GM23338 (cell line): Measurements from ENCODE around the gene OR52W1.

ENCODE experiments used
- CREB1 ChIP-seq: fragments of 250-450 bp; sonication (Bioruptor Pico); IDR thresholded peaks from 2 replicates; pipeline ENCODE4 v1.5.0; 2020; ENCODE audit warnings: low read depth, mild to moderate bottlenecking, moderate library complexity
- CTCF ChIP-seq, 2 experiments: fragments of 200-600 bp in 1 of 2; sonication (generic) in 1 of 2; conservative IDR thresholded peaks; 2 replicates each; pipeline versions ENCODE4 v1.5.1 to v1.6.1; 2016 to 2017; ENCODE audit warnings: antibody characterized with exemption in 2 of 2, low read depth in 2 of 2, mild to moderate bottlenecking in 2 of 2, moderate library complexity in 1 of 2
- ETS1 ChIP-seq: IDR thresholded peaks from 2 replicates; pipeline ENCODE4 v1.6.1; 2016; ENCODE audit warnings: antibody characterized with exemption
- EZH2 ChIP-seq: fragments of 200-600 bp; sonication (generic); IDR thresholded peaks from one replicate; pipeline ENCODE4 v1.8.0; 2017; ENCODE audit warnings: antibody characterized with exemption, mild to moderate bottlenecking, low read depth; ENCODE audit not compliant: unreplicated experiment
- EZH2phosphoT487 ChIP-seq: fragments of 200-600 bp; sonication (generic); IDR thresholded peaks from one replicate; pipeline ENCODE4 v1.8.1; 2018; ENCODE audit warnings: antibody characterized with exemption; ENCODE audit not compliant: unreplicated experiment
- POLR2AphosphoS5 ChIP-seq: IDR thresholded peaks from 2 replicates; pipeline ENCODE4 v1.6.1; 2016; ENCODE audit warnings: antibody characterized with exemption, low read depth
- REST ChIP-seq: IDR thresholded peaks from one replicate; pipeline ENCODE4 v1.6.1; 2018; ENCODE audit warnings: antibody characterized with exemption; ENCODE audit not compliant: unreplicated experiment
- ZNF114 ChIP-seq: fragments of 250-450 bp; sonication (Bioruptor Pico); IDR thresholded peaks from 2 replicates; pipeline ENCODE4 v1.5.0; 2020; ENCODE audit warnings: mild to moderate bottlenecking, moderate library complexity
- ZNF331 ChIP-seq: fragments of 250-450 bp; sonication (Bioruptor Pico); IDR thresholded peaks from 2 replicates; pipeline ENCODE4 v1.5.0; 2020; ENCODE audit warnings: low read depth, mild to moderate bottlenecking, moderate library complexity

GRCh38 chr11:6248248-6248647, 49.2 kb downstream of the OR52W1 start:
- TF ChIP-seq CTCF (conservative IDR thresholded peaks at IDR 0.05; ENCODE audit: low read depth in 2 of 2) (no peak), POLR2AphosphoS5 (no peak), EZH2phosphoT487 (no peak), CREB1 (no peak), ZNF114 (CRISPR knock-in tag) (no peak), EZH2 (no peak), ZNF331 (CRISPR knock-in tag) (no peak), REST (no peak), ETS1 (no peak)
